Muscle of back (tissue), 11 donors: ENCODE results near the gene PGLYRP4. TPM values are rescaled to one million over a fixed set of nuclear protein-coding genes. Genes with fewer than 3 reads are reported as not detected.
A peak's percentile ranks its signal among the peaks of the same experiment; 100 is the strongest.
"Not testable (repeated sequence)": the region's sequence is repeated elsewhere in the genome, so short reads cannot be mapped to it uniquely, and the experiment has no call there.

Experiments
- DNase-seq, 3 donors: peaks; one replicate each; pipeline versions ENCODE4 v3.0.0 to v3.0.0-alpha.2; 2013
- polyA plus RNA-seq, 10 donors: library from polyadenylated mRNA; unstranded; fragments of 120-200 nt; gene quantifications; one replicate each; pipeline ENCODE4 v1.2.1, GENCODE V29; 2013; ENCODE audit not compliant: insufficient read length in 10 of 10

Gene PGLYRP4
- polyA plus RNA-seq, 10 donors, result 1.1 to 1.7 TPM; not detected in 8

- DNase-seq, result peak in 1 of 3 donors; percentile 21
Observed at GRCh38 chr1:153357076-153357852, 8.6 kb upstream of the PGLYRP4 start.

- DNase-seq, result no peak
Observed at GRCh38 chr1:153356392-153357075, 7.9 kb upstream of the PGLYRP4 start.

- peak in 1 of 3 donors; percentile 32 for DNase-seq
Observed at GRCh38 chr1:153355445-153356071, 6.9 kb upstream of the PGLYRP4 start.

- no peak for DNase-seq
Observed at GRCh38 chr1:153354515-153355193, 6.0 kb upstream of the PGLYRP4 start.

DNA sequence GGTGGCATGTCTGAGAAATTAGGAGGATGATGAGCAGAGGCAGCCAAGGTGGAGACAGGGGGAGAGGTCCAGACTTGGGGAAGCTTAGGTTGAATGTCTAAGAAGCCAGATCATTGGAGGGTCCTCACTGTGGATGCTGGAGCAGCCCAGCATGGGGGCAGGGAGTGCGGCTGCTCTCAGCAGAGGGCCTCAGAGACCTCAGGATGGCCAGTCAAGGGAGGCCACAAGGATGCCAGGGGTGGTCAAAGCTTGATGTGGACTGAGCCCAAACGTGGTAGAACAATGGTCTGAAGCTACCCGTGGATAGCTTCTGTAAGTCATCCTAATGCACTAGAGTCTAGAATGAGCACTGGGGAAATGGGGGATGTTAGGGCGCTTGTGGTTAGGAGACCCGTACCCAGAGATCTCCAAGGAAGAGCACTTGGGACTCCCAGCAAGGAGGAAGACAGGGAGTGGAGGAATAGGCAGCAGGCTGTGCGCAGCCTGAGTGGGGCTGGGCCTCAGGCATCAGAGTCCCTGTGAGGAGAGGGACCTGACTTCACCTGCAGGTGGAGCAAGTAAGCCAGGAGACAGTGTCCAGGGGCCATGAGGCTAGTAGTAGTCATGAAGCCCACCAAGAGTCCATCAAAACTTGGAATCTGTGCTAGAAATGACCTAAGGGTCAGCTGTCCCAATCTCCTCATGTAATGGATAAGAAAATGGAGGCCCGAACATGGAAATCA is 4.7 kb upstream of the PGLYRP4 start:
- DNase-seq, result no peak

GRCh38 chr1:153352523-153352922 is 3.9 kb upstream of the PGLYRP4 start:
- DNase-seq, result peak; percentile 58 to 70 (median 70)

GRCh38 chr1:153350321-153350957 is 1.8 kb upstream of the PGLYRP4 start:
- no peak for DNase-seq

DNA sequence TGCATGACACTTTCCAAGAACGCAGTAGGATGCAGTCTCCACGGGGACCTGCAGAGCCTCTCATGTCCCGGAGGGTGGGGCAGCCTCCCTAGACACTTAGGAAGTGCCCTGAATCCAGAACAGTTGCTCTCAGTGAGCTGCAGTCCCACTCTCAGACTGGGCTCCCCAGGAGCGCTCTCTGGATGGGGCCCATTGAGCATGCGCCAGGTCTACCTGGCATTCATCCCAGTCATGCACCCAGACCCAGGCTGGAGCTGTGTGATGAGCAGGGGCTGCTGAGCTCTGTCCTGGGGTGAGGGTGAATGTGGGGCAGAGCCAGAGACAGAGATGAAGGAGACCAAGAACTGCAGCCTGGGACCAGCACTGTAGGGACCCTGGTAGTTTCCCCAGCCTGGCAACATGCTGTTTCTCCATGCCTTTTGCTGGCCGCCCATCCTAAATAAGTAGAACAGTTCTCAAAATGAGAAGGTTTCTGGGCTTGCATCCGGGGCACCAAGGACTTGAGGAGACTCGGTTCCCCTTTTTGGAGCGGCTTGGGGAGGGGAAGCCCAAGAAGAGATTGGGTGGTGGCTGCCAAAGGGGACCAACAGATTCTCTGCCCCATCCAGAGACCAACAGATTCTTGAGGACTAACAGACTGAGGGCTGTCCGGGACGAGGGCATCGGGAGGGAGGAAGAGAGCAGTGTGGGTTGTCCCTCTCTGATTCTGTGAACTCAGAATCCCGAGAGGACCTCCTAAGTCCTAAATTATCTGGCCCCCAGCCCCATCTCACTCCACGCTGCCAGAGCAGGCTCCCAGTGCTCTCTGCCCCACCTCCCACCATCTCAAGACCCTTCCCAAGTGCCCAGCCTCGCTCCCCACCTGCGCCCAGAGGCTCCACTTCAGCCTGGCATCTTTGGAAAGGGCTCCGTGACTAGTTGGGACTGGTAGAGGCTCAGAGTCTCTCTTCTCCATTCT is 1.0 kb upstream of the PGLYRP4 start:
- DNase-seq, result no peak

DNA sequence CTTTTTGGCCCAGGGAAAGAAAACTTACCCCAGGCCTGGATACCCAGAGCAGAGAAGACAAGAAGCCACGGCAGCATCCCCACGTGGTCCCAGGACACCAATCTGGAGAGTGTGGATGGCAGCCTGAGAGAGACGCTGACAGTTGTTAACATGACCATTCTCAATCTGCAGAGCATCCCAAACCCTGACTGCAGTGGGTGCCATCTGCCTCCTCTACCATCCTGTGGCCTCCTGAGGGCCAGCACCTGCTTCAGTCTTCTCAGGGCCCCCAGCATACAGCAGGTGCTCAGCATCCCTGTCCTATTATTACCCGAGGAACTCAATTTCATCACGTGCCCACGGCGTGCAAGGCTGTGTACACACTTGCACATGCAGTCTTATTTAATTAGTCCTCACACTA is 785 bp downstream of the PGLYRP4 start:
- no peak for DNase-seq

DNA sequence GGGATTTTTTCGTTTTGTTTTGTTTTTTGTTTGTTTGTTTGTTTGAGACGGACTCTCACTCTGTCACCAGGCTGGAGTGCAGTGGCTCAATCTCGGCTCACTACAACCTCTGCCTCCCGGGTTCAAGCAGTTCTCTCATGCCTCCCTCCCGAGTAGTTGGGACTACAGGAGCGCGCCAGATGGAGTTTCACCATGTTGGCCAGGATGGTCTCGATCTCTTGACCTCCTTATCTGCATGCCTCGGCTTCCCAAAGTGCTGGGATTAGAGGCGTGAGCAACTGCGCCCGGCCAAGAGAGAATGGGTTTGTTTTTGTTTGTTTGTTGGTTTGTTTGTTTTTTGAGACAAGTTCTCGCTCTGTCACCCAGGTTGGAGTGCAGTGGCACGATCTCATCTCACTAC is 1.6 kb downstream of the PGLYRP4 start:
- not testable (repeated sequence) for DNase-seq

DNA sequence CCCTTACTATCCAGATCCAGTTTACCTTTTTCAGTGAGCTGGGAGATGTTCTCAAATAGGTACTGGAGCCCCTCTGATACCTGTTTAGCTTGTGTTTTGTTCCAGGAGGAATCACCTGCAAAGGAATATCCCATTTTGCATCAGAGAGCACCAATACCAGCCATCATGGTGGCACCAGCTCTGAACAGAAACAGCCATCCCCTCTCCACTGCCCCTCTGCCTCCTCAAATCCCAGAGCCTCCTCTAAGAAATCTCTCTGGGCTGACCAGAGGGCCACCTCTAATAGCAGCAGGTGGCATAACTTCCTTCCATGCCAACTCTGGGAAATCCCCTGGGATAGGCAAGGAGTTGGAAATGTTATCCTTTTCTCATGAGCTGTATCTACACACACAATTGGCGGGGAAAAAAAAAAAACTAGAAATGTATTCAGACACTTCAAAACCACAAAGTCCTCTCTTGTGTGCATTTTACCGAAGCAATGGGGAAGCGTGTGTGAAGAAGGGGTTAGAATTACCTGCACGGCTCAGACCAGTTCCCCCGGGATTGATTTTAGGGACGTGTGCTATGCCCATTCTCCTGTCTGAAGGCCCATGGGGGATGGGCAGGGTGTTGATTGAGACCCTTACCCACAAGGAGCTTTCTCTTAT is 2.4 kb downstream of the PGLYRP4 start:
- DNase-seq, result no peak

- DNase-seq, result no peak
Observed at GRCh38 chr1:153345187-153346076, 3.2 kb downstream of the PGLYRP4 start.

- no peak for DNase-seq
Observed at GRCh38 chr1:153344718-153345025, 4.0 kb downstream of the PGLYRP4 start.

GRCh38 chr1:153343811-153344717 is 4.6 kb downstream of the PGLYRP4 start:
- no peak for DNase-seq

- DNase-seq, result no peak
Observed at GRCh38 chr1:153343040-153343681, 5.5 kb downstream of the PGLYRP4 start.

- no peak for DNase-seq
Observed at GRCh38 chr1:153342178-153342577, 6.5 kb downstream of the PGLYRP4 start.

DNA sequence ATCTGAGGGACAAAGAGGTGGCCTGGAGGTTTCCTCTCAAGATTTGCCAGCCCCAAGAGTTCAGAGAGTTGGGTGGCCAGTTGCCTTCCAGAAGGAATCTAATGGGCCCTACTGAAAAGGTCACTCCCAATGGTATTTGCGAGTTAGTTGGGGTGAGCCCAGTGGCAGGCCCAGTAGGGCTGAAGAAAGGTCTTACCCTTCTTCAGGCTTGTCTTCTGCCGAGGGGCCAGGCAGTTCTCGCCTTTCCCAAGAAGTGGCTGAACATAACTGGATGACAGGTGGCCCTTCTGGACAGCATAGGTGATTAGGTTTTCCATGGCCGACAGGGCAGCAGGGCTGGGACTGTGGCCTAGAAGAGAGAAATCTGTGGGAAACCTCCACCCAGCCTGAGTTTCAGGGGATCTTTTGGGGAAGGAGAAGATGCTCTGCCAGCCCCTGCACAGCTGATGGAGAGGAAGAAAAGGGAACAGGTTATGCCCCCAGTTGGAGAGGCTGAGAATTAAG is 7.2 kb downstream of the PGLYRP4 start:
- DNase-seq, result no peak
